SK-N-SH (cell line): ENCODE data around the gene ARL14. TPM values are rescaled to one million over a fixed set of nuclear protein-coding genes. Genes with fewer than 3 reads are reported as not detected.

Experiments used
- CTCF ChIA-PET: fragments of 300-600, 350-600 bp; formaldehyde crosslinking; extraction: SDS; loops from one replicate; lab custom pipeline; 2021; lab: Yijun Ruan, JAX
- POLR2A ChIA-PET: fragments of 350-600 bp; sonication (Branson Sonifier 250); formaldehyde crosslinking; extraction: SDS; loops from one replicate; lab custom pipeline; 2020; ENCODE audit warnings: antibody characterized with exemption, inconsistent platforms; lab: Yijun Ruan, JAX
- DNase-seq: peaks from one replicate; pipeline ENCODE4 v3.0.0; 2012
- H2AFZ ChIP-seq: fragments of 200-600 bp; sonication (generic); 2 replicates; pipeline ENCODE4 v1.8.1; 2016; ENCODE audit warnings: antibody characterized with exemption, mild to moderate bottlenecking, low read depth
- H3F3A ChIP-seq: fragments of 200-600 bp; sonication (generic); replicated peaks from 2 replicates; pipeline ENCODE3; 2016; ENCODE audit warnings: antibody characterized with exemption, mild to moderate bottlenecking; ENCODE audit not compliant: insufficient read depth
- H3K27ac ChIP-seq, 2 experiments: fragments of 200-500 bp in 1 of 2; fragments of 200-600 bp in 1 of 2; sonication (Bioruptor generic) in 1 of 2; sonication (generic), shearing (Covaris generic) in 1 of 2; 2 replicates each; pipeline versions ENCODE4 v1.5.1 to v1.6.1; 2014 to 2016; ENCODE audit warnings: low read depth in 2 of 2, inconsistent platforms in 1 of 2, low read length in 1 of 2, mild to moderate bottlenecking in 1 of 2, mixed read lengths in 1 of 2
- H3K27me3 ChIP-seq: fragments of 200-600 bp; sonication (generic), shearing (Covaris generic); 2 replicates; pipeline ENCODE4 v1.6.1; 2016; ENCODE audit warnings: mixed run types; ENCODE audit not compliant: insufficient read depth
- H3K36me3 ChIP-seq, 2 experiments: fragments of 200-500 bp in 1 of 2; fragments of 200-600 bp in 1 of 2; sonication (Bioruptor generic) in 1 of 2; sonication (generic) in 1 of 2; replicated peaks in 1 of 2; 2 replicates each; pipeline versions ENCODE3 to v1.5.1; 2014 to 2016; ENCODE audit warnings: low read length in 1 of 2, mild to moderate bottlenecking in 1 of 2; ENCODE audit not compliant: insufficient read depth in 2 of 2, control insufficient read depth in 1 of 2
- H3K4me1 ChIP-seq, 2 experiments: fragments of 200-500 bp in 1 of 2; fragments of 200-600 bp in 1 of 2; sonication (Bioruptor generic) in 1 of 2; sonication (generic), shearing (Covaris generic) in 1 of 2; 2 replicates each; pipeline versions ENCODE4 v1.5.1 to v1.6.1; 2014 to 2016; ENCODE audit warnings: low read depth in 1 of 2, low read length in 1 of 2, mixed run types in 1 of 2; ENCODE audit not compliant: insufficient read depth in 2 of 2, control insufficient read depth in 1 of 2
- H3K4me2 ChIP-seq: fragments of 200-600 bp; sonication (generic), shearing (Covaris generic); 2 replicates; pipeline ENCODE4 v1.6.1; 2017; ENCODE audit warnings: mixed run types
- H3K4me3 ChIP-seq, 2 experiments: fragments of 200-500 bp in 1 of 2; fragments of 200-600 bp in 1 of 2; sonication (Bioruptor generic) in 1 of 2; sonication (generic), shearing (Covaris generic) in 1 of 2; 2 replicates each; pipeline versions ENCODE4 v1.5.1 to v1.8.1; 2014 to 2016; ENCODE audit warnings: low read depth in 2 of 2, inconsistent platforms in 1 of 2, low read length in 1 of 2, mild to moderate bottlenecking in 1 of 2, mixed read lengths in 1 of 2, moderate library complexity in 1 of 2
- H3K79me2 ChIP-seq: fragments of 200-600 bp; sonication (generic); 2 replicates; pipeline ENCODE4 v1.8.1; 2017; ENCODE audit warnings: mild to moderate bottlenecking; ENCODE audit not compliant: insufficient read depth
- H3K9ac ChIP-seq: fragments of 200-600 bp; sonication (generic); 2 replicates; pipeline ENCODE4 v1.6.1; 2017; ENCODE audit warnings: mixed run types
- H3K9me2 ChIP-seq: fragments of 200-600 bp; sonication (generic); 2 replicates; pipeline ENCODE4 v1.6.1; 2017; ENCODE audit warnings: mixed run types
- H3K9me3 ChIP-seq: fragments of 200-600 bp; sonication (generic); 2 replicates; pipeline ENCODE4 v1.6.1; 2017; ENCODE audit warnings: mixed run types, mild to moderate bottlenecking, moderate library complexity
- H4K20me1 ChIP-seq: fragments of 200-600 bp; sonication (generic); 2 replicates; pipeline ENCODE4 v1.6.1; 2017; ENCODE audit warnings: mild to moderate bottlenecking, mixed run types; ENCODE audit not compliant: insufficient read depth
- CHD2 ChIP-seq: fragments of 150-350 bp; IDR thresholded peaks from 2 replicates; pipeline ENCODE4 v1.6.1; 2018; ENCODE audit warnings: low read length; ENCODE audit not compliant: partially characterized antibody
- ELF1 ChIP-seq: IDR thresholded peaks from 2 replicates; pipeline ENCODE4 v1.4.0; 2012
- EZH2phosphoT487 ChIP-seq: fragments of 200-600 bp; sonication (generic); IDR thresholded peaks from 2 replicates; pipeline ENCODE4 v1.6.1; 2017; ENCODE audit warnings: low read depth, mixed run types, mild to moderate bottlenecking, antibody characterized with exemption, moderate library complexity, borderline replicate concordance
- FOSL2 ChIP-seq: IDR thresholded peaks from 2 replicates; pipeline ENCODE4 v1.4.0; 2012; ENCODE audit warnings: low read depth, mild to moderate bottlenecking, moderate library complexity, borderline replicate concordance
- FOXJ3 ChIP-seq: sonication (generic); formaldehyde crosslinking; IDR thresholded peaks from 2 replicates; pipeline ENCODE4 v1.5.1; 2020; ENCODE audit warnings: mild to moderate bottlenecking, missing genetic modification reagents
- GABPA ChIP-seq: IDR thresholded peaks from 2 replicates; pipeline ENCODE4 v1.4.0; 2012; ENCODE audit warnings: low read depth, mild to moderate bottlenecking
- GATA2 ChIP-seq: sonication (generic); formaldehyde crosslinking; IDR thresholded peaks from 2 replicates; pipeline ENCODE4 v1.5.0; 2020; ENCODE audit warnings: mild to moderate bottlenecking, missing genetic modification reagents
- IRF3 ChIP-seq: fragments of 150-350 bp; IDR thresholded peaks from 2 replicates; pipeline ENCODE4 v1.6.1; 2016; ENCODE audit warnings: mild to moderate bottlenecking, low read depth, low read length
- MAX ChIP-seq: IDR thresholded peaks from 2 replicates; pipeline ENCODE4 v1.4.0; 2012; ENCODE audit warnings: low read depth
- MEF2A ChIP-seq: IDR thresholded peaks from 2 replicates; pipeline ENCODE4 v1.4.0; 2012; ENCODE audit warnings: low read depth, borderline replicate concordance
- MXI1 ChIP-seq: IDR thresholded peaks from 2 replicates; pipeline ENCODE4 v1.6.1; 2012; ENCODE audit warnings: mild to moderate bottlenecking, low read depth, low read length, improper control_type of control experiment
- NRF1 ChIP-seq: IDR thresholded peaks from 2 replicates; pipeline ENCODE4 v1.6.1; 2012; ENCODE audit warnings: low read depth, mild to moderate bottlenecking, low read length
- PBX3 ChIP-seq: IDR thresholded peaks from 2 replicates; pipeline ENCODE4; 2012
- RCOR1 ChIP-seq: fragments of 150-350 bp; IDR thresholded peaks from 2 replicates; pipeline ENCODE4 v1.6.1; 2017; ENCODE audit warnings: antibody characterized with exemption, low read length
- SIN3A ChIP-seq: IDR thresholded peaks from 2 replicates; pipeline ENCODE4 v1.6.1; 2012; ENCODE audit warnings: low read depth, mild to moderate bottlenecking, low read length, moderate library complexity, borderline replicate concordance
- TAF1 ChIP-seq: IDR thresholded peaks from 2 replicates; pipeline ENCODE4 v1.6.1; 2012; ENCODE audit warnings: low read depth, mild to moderate bottlenecking, low read length, moderate library complexity, borderline replicate concordance
- USF2 ChIP-seq: fragments of 150-350 bp; IDR thresholded peaks from 2 replicates; pipeline ENCODE4 v1.6.1; 2017; ENCODE audit warnings: antibody characterized with exemption, low read length, low read depth, borderline replicate concordance
- YY1 ChIP-seq: IDR thresholded peaks from 2 replicates; pipeline ENCODE4 v1.4.0; 2012; ENCODE audit warnings: low read depth, mild to moderate bottlenecking
- ZBTB33 ChIP-seq: IDR thresholded peaks from 2 replicates; pipeline ENCODE4 v1.4.0; 2012; ENCODE audit warnings: low read depth, borderline replicate concordance
- WGBS: methylation state at CpG from one replicate; pipeline ENCODE4 v1.1.6; 2017; ENCODE audit warnings: low lambda C conversion rate; 5-methylcytosine and 5-hydroxymethylcytosine counted together
- polyA plus RNA-seq, 3 experiments: library from polyadenylated mRNA; depleted of rRNA; stranded (reverse); fragments of >200 nt; gene quantifications; 2 replicates each; pipeline ENCODE4 v1.2.3, GENCODE V29; 2012
- small RNA-seq, 7 experiments: library from RNA; depleted of rRNA; stranded (forward); fragments of <200 nt; gene quantifications; one replicate each; pipeline ENCODE3, GENCODE V24; 2012

The ARL14 gene
- polyA plus RNA-seq, 1 of the 3 experiments (the other 2 are of a cell fraction) = not detected

- POLR2A ChIA-PET = no interaction called here
- DNase-seq = no peak
- Histone ChIP-seq H4K20me1 (no peaks in the 10 kb centered on the region), H3F3A (no peaks in the 10 kb centered on the region), H3K9me2 (no peaks in the 10 kb centered on the region), H2AFZ (no peak overlapping the region), H3K27me3 (no peaks in the 10 kb centered on the region), H3K9ac (no peak overlapping the region), H3K4me2 (no peak overlapping the region), H3K36me3 (no peaks in the 10 kb centered on the region), H3K9me3 (no peaks in the 10 kb centered on the region), H3K79me2 (no peaks in the 10 kb centered on the region), H3K4me1 (no peaks in the 10 kb centered on the region), H3K27ac (no peak overlapping the region), H3K4me3 (no peak overlapping the region)
- 23% methylated on average over 2 of the region's 2 CpGs for WGBS
- TF ChIP-seq GABPA = no peak
- TF ChIP-seq EZH2phosphoT487 = no peak
- TF ChIP-seq NRF1 = no peak
- no peak for TF ChIP-seq MAX
- no peak for TF ChIP-seq MXI1
- no peak for TF ChIP-seq GATA2 (CRISPR knock-in tag)
- TF ChIP-seq IRF3 = no peak
- no peak for TF ChIP-seq YY1
- TF ChIP-seq MEF2A = no peak
- no peak for TF ChIP-seq SIN3A
- TF ChIP-seq RCOR1 = no peak
- TF ChIP-seq USF2 = no peak
- TF ChIP-seq CHD2 = no peak
- TF ChIP-seq PBX3 = no peak
- no peak for TF ChIP-seq FOSL2
- TF ChIP-seq ZBTB33 = no peak
- no peak for TF ChIP-seq FOXJ3 (CRISPR knock-in tag)
- no peak for TF ChIP-seq TAF1
- TF ChIP-seq ELF1 = no peak
- CTCF ChIA-PET = no interaction called here
These were observed 48.4 kb downstream of the ARL14 start for GRCh38 chr3:160725338-160725737.

Small RNAs within 50 kb of the gene (small RNA-seq; reads per million reads assigned to genes)
- gene RF00139 = 0 reads per million in 7 experiments

Other genes starting within 250 kb of the ARL14 start
- 4.1 and 5.3 TPM in 2 replicates for gene TRIM59, start 227.4 kb upstream of the ARL14 start, polyA plus RNA-seq (2012; rRNA removed)
- gene KPNA4, start 111.6 kb upstream of the ARL14 start, polyA plus RNA-seq (2012; rRNA removed) = 7.4 and 9.6 TPM in 2 replicates
- 0.16 and 0.29 TPM in 2 replicates for gene PPM1L, start 79.1 kb downstream of the ARL14 start, polyA plus RNA-seq (2012; rRNA removed)